ENCODE measurements around the gene ZBTB7C. TPM values are rescaled to one million over a fixed set of nuclear protein-coding genes. Genes with fewer than 3 reads are reported as not detected.
A peak's percentile ranks its signal among the peaks of the same experiment; 100 is the strongest.

Gene ZBTB7C
- total RNA-seq, 6 donors from 2014 or later: 6.1 to 18.1 (median 12.2) TPM

DNA sequence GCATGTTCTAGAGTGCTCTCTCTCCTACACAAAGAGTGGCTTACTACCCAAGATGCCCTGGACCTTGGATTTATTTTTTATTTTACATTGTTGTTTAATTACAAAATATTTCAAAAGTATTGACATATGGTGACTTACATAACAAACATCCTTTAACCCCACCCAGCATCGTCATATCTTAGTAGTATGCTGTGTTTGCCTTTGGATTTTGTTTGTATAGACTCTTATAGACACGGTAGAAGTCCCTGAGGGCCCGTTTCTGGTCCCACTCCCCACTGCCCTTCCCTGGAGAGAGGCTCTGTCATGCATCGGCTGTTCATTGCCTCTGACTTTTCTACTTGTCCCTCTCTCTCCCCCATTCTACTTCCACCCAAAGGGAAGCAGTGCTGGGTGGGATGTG, 112.0 kb downstream of the ZBTB7C start:
- no peaks in the 10 kb centered on the region for H3K27me3 ChIP-seq
- no peaks in the 10 kb centered on the region for H3K9me3 ChIP-seq
- H3K27ac ChIP-seq: no peak overlapping the region
- TF ChIP-seq POLR2A (IDR thresholded peaks at IDR 0.05) (no peak), EP300 (IDR thresholded peaks at IDR 0.05) (no peak), POLR2AphosphoS5 (IDR thresholded peaks at IDR 0.05) (no peak)
- TF ChIP-seq, protein P1, sequence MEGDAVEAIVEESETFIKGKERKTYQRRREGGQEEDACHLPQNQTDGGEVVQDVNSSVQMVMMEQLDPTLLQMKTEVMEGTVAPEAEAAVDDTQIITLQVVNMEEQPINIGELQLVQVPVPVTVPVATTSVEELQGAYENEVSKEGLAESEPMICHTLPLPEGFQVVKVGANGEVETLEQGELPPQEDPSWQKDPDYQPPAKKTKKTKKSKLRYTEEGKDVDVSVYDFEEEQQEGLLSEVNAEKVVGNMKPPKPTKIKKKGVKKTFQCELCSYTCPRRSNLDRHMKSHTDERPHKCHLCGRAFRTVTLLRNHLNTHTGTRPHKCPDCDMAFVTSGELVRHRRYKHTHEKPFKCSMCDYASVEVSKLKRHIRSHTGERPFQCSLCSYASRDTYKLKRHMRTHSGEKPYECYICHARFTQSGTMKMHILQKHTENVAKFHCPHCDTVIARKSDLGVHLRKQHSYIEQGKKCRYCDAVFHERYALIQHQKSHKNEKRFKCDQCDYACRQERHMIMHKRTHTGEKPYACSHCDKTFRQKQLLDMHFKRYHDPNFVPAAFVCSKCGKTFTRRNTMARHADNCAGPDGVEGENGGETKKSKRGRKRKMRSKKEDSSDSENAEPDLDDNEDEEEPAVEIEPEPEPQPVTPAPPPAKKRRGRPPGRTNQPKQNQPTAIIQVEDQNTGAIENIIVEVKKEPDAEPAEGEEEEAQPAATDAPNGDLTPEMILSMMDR (IDR thresholded peaks at IDR 0.05): no peak
- WGBS, 2 donors: 69 to 74% methylated on average over 4 of the region's 4 CpGs
- no peaks in the 10 kb centered on the region for H3K36me3 ChIP-seq
- no peak for ATAC-seq (ENCODE audit: low FRiP score in 2 of 2)
- DNase-seq: no peak
- no peak overlapping the region for H3K4me3 ChIP-seq
- H3K4me1 ChIP-seq: peaks cover 6 to 12% (median 9%) of the 10 kb centered on the region in 4 donors

DNA sequence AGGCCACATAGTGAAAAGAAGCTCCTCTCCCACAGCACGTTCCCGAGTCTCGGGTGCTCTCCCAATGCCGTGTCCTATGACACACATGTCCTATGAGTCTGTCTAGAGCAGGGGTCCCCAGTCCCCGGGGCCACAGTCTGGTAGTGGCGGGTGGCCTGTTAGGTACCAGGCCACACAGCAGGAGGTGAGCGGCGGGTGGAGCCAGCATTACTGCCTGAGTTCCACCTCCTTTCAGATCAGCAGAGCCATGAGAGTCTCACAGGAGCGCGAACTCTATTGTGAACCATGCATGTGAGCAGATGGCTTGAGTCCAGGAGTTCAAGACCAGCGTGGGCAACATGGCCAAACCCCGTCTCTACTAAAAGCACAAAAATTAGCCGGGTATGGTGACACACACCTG, 112.6 kb downstream of the ZBTB7C start:
- ATAC-seq (ENCODE audit: low FRiP score in 2 of 2): no peak
- Histone ChIP-seq H3K4me1 (peaks cover 6 to 12% (median 9%) of the 10 kb centered on the region in 4 donors), H3K9me3 (no peaks in the 10 kb centered on the region), H3K36me3 (no peaks in the 10 kb centered on the region), H3K4me3 (no peak overlapping the region), H3K27me3 (no peaks in the 10 kb centered on the region), H3K27ac (no peak overlapping the region)
- no peak for TF ChIP-seq EP300 (IDR thresholded peaks at IDR 0.05)
- TF ChIP-seq, protein P1 (IDR thresholded peaks at IDR 0.05): no peak
- no peak for TF ChIP-seq POLR2AphosphoS5 (IDR thresholded peaks at IDR 0.05)
- TF ChIP-seq POLR2A (IDR thresholded peaks at IDR 0.05): no peak
- 90 to 94% methylated on average over 13 of the region's 13 CpGs for WGBS, 2 donors
- DNase-seq: peak in 1 of 2 donors; percentile 24

DNA sequence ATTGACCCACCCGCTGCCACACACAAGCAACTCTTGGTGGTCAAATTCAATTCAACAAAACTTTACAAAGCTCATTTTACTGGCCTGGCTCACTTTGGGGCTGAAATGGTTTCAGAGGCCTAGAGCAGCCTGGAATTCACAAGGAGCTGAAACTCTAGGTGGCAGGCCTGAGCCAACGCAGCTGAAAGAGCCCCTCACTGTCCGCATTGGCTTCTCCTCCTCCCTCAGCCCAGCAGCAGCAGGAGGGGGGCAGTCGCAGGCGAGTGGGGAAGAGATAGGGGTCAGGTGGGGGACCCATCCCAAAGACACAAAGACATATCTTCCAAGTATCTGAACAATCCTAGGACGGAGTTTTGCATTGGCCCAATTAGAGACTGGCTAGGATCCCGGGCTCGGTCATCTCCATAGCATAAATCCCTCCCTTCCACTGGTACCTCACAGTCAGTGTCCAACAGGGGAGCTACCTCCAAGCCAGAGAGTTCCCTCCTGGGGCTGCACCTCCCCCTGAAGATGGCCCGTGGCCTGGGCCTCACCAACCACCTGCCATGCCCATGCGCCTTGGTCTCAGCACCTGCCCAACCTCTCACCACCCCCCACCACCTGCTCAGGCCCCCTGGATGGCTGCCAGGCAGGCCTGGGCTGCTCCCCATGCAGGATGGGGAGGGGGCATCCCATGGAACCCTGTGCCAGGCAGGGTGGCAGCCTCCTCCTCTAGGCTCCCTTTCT, 113.4 kb downstream of the ZBTB7C start:
- ATAC-seq (ENCODE audit: low FRiP score in 2 of 2): no peak
- TF ChIP-seq POLR2A (IDR thresholded peaks at IDR 0.05) (no peak), POLR2AphosphoS5 (IDR thresholded peaks at IDR 0.05) (no peak), EP300 (IDR thresholded peaks at IDR 0.05) (no peak)
- TF ChIP-seq, protein P1 (IDR thresholded peaks at IDR 0.05): no peak

DNA sequence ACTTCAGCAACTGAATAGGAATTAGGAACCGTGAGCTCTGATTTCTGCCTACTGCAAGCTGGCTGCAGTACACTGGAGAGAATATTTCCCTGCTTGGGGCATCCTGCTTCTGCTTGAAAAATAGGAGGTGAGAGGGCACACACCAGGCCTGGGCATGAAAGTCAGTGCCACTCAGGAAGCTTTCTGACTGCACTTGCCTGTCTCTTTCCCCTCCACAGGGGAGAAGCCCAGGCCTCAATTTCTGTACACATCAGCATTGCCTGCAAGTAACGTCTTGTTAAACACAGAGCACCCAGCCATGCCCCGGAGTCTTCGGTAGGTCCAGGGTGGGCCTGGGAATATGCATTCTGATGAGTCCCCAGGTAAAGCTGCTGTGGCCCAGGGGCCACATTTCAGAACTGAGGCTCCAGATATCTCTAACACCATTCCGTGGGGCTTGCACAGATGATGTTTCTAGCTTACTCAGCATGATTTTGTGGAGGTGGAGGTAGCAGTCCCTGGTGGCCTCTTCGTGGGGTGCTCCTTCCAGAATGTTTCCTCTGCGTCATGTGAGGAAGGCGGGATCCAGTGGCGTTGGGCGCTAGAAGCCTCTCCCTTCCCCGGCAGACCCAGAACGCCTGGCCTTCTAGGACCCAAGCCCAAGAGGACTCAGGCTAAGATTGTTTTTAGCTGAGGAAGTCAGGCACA, 114.1 kb downstream of the ZBTB7C start:
- Histone ChIP-seq H3K9me3 (no peaks in the 10 kb centered on the region), H3K27me3 (no peaks in the 10 kb centered on the region), H3K4me3 (no peak overlapping the region), H3K4me1 (peaks cover 0 to 3% (median 1%) of the 10 kb centered on the region in 4 donors), H3K36me3 (no peaks in the 10 kb centered on the region), H3K27ac (no peak overlapping the region)
- TF ChIP-seq, protein P1 (IDR thresholded peaks at IDR 0.05): no peak
- TF ChIP-seq POLR2A (IDR thresholded peaks at IDR 0.05): no peak
- no peak for TF ChIP-seq POLR2AphosphoS5 (IDR thresholded peaks at IDR 0.05)
- TF ChIP-seq EP300 (IDR thresholded peaks at IDR 0.05): no peak
- ATAC-seq (ENCODE audit: low FRiP score in 2 of 2) (no peak), DNase-seq (no peak)
- WGBS, 2 donors: 83 to 88% methylated on average over 12 of the region's 12 CpGs

More for the DNA sequence above, 113.4 kb downstream of the ZBTB7C start:
- DNase-seq: peak in 1 of 2 donors; percentile 58
- no peak overlapping the region for H3K27ac ChIP-seq
- peaks cover 6 to 10% (median 8%) of the 10 kb centered on the region in 4 donors for H3K4me1 ChIP-seq
- H3K36me3 ChIP-seq: no peaks in the 10 kb centered on the region
- no peaks in the 10 kb centered on the region for H3K27me3 ChIP-seq
- WGBS, 2 donors: 81 to 90% methylated on average over 6 to 10 of the region's 10 CpGs
- H3K9me3 ChIP-seq: no peaks in the 10 kb centered on the region
- H3K4me3 ChIP-seq: no peak overlapping the region
